HG03432 (cell line): ENCODE measurements around the gene B3GNT3.
"Not testable (repeated sequence)": the region's sequence is repeated elsewhere in the genome, so short reads cannot be mapped to it uniquely, and the experiment has no call there.

ENCODE experiments used
- ATAC-seq: cut with Tn5 transposase; IDR thresholded peaks from one replicate; pipeline ENCODE4 v1.9.1; 2021; ENCODE audit warnings: mild to moderate bottlenecking, moderate library complexity; ENCODE audit not compliant: unreplicated experiment

B3GNT3 gene

DNA sequence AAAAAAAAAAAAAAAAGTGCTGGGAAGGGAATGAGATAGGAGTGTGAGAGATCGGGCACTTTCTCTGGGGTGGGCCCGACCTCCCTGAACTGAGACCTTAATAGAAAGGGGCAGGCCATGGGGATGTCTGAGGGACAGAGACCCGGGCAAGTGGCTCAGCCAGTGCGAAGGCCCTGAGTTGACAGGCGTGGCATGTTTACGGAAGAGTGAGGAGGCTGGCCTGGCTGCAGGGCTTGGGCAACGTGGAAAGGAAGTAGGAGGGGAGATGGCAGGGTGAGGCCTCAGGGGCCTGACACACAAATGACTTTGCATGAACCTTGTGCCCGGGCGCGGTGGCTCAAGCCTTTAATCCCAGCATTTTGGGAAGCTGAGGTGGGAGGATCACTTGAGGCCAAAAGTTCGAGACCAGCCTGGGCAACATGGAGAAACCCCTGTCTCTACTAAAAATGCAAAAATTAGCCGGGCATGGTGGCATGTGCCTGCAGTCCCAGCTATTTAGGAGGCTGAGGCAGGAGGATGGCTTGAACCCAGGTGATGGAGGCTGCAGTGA, 29.8 kb upstream of the B3GNT3 start:
- no peak for ATAC-seq

DNA sequence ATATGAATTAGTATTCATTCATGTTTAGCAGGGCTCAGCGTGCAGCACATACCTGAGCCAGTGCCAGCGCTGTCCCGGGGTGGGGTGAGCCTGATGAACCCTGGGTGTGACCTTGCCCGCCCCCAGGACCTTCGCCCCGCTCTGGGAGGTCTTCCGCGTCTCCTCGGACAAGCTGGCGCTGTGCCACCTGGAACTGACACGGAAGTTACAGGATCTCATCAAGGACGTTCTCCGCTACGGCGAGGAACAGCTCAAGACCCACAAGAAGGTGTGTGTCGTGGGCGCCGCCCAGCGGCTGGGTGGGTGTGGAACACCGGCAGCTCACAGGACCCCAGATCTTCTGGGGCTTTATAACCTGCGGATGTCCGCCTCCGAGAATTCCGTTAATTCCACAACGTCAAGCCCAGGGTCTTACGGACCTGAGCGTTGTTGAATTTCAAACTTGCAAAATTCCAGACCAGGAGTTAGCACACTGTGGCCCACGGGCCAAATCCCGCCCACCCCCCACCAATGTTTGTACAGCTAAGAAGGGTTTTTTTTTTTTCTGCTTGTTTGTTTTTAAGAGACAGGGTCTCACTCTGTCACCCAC, 28.3 kb upstream of the B3GNT3 start:
- no peak for ATAC-seq

DNA sequence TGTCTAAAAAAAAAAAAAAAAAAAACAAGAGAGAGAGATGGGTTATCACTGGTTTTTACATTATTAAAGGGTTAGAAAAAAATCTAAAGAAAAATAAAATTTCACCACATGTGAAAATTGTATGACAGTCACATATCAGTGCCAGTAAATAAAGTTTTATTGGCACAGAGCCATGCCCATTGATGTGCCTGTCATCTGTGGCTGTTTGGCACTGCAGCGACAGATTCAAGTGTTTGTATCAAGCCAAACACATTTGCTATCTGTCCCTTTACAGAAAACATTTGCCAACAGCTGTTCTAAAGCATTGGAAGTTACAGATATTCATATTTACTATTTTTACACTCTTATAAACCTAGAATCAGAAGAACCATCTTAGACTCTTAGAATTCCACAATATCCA, 27.4 kb upstream of the B3GNT3 start:
- ATAC-seq = no peak

DNA sequence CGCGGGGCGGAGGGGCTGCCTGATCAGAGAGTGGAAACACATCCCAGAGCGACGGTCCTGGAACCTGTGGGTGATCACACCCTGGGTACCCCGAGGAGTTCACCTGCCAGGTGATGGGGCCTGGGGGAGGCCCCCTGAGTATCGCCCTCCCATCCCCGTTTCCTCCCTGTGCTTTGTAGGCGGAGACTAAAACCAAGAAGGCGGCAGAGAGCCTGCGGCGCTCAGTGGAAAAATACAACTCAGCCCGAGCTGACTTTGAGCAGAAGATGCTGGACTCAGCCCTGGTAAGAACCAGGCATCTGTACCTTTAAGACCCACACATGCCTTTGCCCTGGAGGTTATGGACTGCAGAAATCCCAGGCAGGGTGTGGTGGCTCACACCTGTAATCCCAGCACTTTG, 24.3 kb upstream of the B3GNT3 start:
- ATAC-seq = no peak

DNA sequence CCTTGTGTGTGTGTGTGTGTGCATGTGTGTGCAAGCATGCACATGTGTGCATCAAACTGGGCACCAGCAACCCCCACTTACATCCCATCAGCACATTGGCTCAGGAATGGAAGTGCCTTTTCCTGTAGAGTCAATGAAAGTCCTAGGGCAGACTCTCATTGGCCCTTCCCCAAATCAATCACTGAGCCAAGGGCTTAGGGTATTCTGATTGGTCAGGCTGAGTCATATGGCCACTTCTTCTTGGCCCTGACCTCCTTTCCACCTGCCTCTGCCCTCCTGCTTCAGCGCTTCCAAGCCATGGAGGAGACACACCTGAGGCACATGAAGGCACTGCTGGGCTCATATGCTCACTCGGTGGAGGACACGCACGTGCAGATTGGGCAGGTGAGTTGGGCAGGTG, 22.8 kb upstream of the B3GNT3 start:
- no peak for ATAC-seq

DNA sequence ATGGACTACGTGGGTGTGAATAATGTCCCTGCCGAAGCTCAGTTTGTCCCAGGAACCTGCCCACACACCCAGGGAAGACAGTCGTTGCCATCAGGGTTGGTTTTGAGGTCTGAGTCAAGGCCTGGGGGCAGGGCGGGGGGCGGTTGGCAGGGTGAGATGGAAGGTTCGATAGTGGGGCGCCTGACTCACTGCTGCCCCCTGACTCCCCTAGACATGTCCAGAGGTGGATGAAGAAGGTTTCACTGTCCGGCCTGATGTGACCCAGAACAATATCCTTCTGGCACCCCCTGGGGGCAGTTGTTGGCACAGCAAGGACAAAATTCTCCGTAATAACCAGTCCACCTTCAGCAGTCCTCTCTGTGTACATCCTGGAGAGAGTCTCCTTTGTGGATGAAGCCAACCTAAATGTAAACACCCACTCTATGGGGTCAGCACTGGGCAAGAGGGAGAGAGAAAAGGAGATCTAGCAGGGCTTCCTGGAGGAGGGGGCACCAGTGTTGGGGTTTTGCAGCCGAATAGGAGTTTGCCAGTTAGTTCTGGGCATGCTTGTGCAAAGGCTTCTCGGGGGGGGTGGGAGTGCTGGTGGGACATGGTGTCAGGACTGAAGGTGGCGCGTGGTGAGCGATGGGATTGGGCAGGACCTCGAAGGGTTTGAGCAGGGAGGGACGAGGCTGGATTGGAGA, 19.6 kb upstream of the B3GNT3 start:
- ATAC-seq = no peak

DNA sequence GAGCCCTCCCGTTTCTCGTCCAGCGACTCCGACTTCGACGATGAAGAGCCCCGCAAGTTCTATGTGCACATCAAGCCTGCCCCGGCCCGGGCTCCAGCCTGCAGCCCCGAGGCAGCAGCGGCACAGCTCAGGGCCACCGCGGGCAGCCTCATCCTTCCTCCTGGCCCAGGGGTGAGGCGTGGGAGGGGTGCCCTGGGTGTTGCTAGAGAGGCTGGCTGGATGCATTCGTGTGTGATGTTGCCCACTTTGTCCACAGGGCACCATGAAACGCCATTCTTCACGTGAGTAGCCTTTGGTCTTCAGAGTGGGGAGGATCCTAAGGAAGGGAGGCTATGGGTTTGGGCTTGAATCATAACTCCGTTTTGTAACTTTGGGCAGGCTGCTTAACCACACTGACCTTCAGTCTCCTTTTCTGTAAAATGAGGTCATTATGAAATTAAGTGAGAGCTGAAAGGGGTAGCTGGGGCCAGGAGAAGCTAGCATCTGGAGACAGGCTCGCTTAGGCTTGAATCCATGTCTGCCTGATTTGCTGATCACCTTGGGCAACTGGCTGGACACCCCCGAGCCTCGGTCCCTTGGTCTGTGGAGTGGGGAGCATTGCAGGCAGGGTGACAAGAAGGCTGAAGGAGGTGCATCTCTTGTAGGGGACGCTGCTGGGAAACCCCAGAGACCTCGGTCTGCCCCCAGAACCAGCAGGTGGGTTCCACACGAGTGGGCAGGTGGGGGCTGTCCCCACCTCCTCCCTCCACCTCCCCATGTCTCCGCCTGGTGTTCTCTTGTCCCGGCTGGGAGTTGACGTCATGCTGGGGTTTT, 18.7 kb upstream of the B3GNT3 start:
- ATAC-seq = peak; percentile 73

DNA sequence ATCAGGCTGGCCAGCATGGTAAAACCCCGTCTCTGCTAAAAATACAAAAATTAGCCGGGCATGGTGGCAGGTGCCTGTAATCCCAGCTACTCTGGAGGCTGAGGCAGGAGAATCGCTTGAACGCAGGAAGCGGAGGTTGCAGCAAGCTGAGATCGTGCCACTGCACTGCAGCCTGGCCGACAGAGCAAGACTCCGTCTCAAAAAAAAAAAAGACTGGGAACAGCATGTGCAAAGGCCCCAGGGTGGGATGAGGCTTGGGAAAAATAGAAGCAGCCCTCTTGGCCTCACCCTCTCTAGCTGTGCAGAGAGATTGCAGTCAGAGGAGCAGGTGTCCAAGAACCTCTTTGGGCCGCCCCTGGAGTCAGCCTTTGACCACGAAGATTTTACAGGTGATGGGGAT, 17.1 kb upstream of the B3GNT3 start:
- ATAC-seq = not testable (repeated sequence)

DNA sequence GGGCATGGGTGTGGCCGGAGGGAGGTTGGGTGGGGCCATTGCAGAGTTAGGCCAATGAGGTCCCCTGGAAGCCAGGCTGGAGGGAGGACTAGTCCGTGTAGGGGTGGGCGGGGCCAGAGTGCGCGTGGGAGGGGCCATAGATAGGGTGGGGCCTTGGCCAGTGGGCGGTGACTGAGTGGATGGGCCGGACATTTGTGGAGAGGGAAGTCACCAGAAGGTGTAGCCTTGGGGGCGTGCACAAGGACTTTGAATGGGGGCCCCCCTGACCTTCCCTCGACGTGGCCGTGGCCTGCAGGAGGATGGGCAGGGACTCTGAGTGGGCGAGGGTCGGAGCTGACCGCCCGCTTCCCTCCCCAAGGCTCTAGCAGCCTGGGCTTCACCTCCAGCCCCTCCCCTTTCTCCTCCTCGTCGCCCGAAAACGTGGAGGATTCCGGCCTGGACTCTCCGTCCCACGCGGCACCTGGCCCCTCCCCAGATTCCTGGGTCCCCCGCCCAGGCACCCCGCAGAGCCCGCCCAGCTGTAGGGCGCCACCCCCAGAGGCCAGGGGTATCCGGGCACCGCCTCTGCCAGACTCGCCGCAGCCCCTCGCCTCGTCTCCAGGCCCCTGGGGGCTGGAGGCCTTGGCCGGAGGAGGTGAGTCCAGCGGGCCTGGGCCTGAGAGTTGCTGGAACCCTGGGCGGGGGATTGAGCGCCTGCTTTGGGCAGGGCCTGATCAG, 16.5 kb upstream of the B3GNT3 start:
- ATAC-seq = no peak

DNA sequence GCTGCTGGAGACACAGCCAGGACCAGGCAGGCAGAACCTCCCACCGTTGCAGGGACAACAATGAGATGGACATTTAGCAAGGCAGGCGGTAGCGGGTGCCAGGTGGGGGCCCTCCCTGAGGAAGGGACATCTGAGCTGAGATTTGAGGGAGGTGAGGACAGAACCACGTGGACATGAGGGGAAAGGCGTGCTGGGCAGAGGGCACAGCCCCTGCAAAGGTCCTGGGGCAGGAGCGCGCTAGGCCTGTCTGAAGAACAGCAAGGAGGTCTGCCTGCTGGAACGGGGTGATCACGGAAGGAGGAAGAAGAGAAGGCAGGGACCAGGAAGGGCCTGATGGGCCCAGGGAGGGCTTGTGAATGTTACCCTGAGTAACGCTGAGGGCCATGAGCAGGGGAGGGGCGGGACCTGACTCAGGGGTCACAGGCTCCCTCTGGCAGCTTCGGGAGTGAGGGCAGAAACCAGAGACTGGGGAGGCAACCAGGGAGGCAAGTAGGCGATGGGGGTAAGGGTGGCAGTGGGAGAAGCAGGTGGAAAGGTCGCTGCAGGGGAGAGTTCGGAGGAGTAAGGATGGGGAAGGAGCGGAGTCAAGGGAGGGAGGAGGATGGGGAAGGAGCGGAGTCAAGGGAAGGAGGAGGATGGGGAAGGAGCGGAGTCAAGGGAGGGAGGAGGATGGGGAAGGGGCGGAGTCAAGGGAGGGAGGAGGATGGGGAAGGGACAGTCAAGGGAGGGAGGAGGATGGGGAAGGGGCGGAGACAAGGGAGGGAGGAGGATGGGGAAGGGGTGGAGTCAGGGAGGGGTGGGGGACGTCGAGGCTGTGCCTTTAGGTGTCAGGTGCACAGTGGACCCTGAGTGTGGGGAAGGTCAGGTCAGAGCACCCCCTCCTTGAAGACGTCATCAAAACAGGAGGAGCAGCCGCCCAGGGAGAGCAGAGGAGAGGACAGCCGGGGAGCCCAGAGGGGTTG, 15.7 kb upstream of the B3GNT3 start:
- no peak for ATAC-seq

DNA sequence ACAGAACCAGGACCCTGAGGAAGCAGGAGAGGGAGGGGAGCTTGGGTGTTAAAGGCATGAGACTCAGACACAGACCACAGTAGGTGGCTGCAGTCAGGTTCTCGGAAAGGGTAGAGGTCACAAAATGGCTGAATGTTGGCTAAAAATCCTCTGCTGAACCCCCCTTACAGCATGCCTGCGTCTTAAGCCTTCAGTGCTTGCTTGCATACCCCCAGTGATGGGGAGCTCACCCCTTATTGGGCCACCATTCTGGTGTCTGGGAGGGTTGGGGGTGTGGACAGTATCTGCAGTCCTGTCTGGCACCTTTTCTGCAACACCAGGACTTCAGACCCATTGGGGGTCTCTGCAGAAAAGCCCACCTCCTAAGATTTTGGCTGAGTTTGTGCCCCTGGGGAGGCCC, 14.2 kb upstream of the B3GNT3 start:
- no peak for ATAC-seq

DNA sequence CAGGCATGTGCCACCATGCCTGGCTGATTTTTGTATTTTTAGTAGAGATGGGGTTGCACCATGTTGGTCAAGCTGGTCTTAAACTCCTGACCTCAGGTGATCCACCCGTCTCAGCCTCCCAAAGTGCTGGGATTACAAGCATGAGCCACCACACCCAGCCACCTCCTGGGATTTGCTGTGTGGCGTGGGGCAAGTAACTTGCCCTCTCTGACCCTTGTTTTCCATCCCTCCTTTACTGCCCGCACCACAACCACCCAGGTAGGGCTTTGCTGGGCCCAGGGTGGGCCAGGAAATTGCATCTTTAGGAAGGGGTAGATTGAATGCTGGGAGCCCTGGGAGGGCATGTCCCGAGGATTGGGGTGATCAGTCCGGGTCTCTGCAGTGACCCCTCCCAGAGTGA, 11.2 kb upstream of the B3GNT3 start:
- not testable (repeated sequence) for ATAC-seq

DNA sequence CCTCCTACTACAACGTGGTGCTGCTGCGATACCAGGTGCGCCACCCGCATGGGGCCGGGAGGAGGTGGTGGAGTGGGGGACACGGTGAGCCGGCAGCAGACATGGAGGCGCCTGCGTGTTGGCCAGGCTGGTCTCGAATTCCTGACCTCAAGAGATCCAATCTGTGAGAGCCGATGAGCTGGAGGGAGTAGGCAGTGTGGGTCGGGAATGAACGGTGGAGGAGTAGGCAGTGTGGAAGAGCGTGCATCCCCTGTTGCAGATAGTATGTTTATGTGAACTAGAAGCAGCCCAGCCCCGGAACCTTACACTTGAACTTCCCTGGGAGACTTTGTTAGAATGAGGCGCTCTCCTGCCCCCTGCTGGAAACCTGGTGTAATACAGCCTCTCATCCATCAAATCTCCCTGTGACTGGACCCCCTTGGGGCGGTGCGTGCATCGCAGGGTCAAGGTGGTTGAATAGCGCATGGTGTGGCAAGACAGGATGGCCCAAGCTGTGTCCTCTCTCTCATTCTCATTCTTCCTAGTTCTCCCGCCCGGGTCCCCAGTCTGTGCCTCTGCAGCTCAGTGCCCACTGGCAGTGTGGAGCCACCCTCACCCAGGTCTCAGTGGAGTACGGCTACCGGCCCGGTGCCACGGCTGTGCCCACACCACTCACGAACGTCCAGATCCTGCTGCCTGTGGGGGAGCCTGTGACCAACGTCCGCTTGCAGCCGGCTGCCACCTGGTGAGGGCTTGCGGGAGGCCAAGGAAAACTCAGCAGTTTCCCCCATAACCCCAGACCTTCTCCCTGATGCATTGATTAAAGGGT, 10.5 kb upstream of the B3GNT3 start:
- no peak for ATAC-seq

DNA sequence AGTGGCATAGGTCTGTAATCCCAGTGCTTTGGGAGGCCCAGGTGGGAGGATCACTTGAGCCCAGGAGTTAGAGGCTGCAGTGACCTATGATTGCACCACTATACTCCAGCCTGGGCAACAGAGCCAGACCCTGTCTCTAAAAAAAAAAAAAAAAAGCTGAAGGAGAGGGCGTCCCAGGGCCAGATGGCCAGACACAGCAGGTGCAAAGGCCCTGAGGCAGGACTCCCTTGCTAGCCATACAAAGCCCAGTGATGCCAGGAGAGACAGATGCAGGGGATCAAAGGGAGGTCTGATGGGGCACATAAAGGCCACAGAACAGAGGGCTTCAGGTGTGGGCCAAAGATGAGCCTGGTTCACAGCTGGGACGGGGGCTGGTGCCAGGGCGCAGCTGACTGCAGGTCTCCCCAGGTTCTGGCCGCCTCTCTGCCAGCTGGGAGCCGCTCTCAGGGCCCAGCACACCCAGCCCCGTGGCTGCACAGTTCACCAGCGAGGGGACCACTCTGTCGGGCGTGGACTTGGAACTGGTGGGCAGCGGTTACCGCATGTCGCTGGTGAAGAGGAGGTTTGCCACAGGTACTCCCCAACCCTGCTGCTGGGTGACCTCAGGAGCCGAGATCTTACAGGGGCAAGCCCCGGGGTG, 7.5 kb upstream of the B3GNT3 start:
- ATAC-seq = no peak

DNA sequence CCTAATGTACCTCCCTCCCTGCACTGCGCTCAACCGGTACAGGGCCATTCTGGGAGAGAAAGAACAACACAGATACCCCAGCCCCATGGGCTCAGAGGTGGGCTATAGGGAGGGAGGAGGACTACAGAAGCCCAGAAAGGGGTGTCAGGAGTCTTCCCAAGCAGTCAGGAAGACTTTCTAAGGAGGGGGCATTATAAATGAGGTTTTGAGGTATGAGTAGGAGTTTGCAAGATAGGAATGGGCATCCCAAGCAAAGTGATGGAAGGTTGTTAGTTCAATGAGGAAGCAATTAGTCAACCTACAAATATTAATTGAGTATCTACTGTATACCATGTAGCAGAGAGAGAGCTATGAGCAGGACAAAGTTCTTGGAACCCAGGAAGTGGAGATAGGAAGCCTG, 6.3 kb upstream of the B3GNT3 start:
- ATAC-seq = no peak

DNA sequence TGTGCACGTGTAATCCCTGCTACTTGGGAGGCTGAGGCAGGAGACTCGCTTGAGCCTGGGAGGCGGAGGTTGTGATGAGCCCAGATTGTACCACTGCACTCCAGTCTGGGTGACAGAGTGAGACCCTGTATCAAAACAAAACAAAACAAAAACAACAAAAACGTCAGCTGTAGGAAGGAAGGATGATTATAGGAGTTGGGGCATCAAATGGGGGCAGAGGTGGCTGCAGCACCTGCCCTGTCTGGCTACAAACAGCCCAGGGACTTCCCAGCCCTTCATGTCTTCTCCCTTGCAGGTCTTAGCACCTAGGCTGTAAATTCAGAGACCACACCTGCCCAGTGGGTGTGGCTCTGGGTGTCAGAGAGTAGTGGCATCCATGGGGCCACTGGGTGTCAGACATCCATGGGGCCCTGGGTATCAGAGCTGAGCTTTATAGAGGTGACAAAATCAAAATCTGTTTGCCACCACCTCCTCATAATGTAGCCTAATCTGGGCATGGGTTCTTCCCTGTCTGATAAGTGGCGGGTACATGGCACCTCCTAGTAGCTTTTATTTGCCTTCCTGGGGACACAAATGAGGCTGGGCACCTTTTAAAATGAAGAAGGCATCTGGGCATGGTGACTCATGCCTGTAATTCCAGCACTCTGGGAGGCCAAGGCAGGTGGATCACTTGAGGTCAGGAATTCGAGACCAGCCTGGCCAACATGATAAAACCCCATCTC, 4.7 kb upstream of the B3GNT3 start:
- ATAC-seq = no peak

DNA sequence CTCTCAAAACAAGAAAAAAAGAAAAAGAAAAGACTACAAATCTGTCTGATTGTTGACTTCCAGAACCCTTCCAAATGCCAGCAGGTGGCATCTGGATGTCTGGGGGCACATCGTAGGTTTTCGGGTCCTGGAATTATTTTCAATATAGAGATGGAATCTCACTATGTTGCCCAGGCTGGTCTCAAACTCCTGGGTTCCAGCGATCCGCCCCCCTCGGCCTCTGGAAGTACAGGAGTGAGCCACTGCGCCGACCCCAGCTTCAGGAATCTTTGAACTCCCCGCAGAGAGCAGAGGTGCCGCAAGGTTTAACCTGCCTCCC, 567 bp upstream of the B3GNT3 start:
- no peak for ATAC-seq

DNA sequence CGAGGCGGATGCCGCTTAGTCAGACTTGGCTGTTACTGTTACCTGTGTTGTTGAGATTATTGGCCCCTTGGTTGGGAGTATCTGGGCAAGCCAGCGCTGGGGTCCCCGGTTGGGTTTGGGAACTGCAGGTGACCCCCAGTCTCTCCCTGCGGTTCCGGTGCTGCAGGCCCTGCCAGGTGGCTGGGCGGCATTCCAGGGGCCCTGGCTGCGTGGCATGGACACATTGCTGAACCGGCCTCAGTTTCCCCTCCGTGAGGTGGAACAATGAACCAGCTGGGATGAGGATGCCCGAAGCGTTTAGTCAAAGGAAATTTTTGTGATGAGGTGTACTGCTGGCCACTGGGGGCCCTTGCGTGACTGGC, 538 bp downstream of the B3GNT3 start:
- ATAC-seq = no peak
